Trophoblast cell (in vitro differentiated cells and primary cell): ENCODE results near the gene SND1.

Source experiments
- DNase-seq, 2 donors: peaks; one replicate each; pipeline ENCODE4 v3.0.0-alpha.2; 2016
- H2AFZ ChIP-seq: 2 replicates; pipeline ENCODE4 v1.6.1; 2013; ENCODE audit warnings: low read length, moderate library complexity, mild to moderate bottlenecking; ENCODE audit not compliant: insufficient read depth, poor library complexity
- H2AK5ac ChIP-seq: 2 replicates; pipeline ENCODE4 v1.6.1; 2013; ENCODE audit warnings: mild to moderate bottlenecking, low read length
- H2BK120ac ChIP-seq: 2 replicates; pipeline ENCODE4 v1.6.1; 2013; ENCODE audit warnings: low read length, mild to moderate bottlenecking, moderate library complexity; ENCODE audit not compliant: insufficient read depth, poor library complexity
- H2BK12ac ChIP-seq: 2 replicates; pipeline ENCODE4 v1.6.1; 2013; ENCODE audit warnings: mild to moderate bottlenecking, low read length, moderate library complexity
- H2BK5ac ChIP-seq: 2 replicates; pipeline ENCODE4 v1.6.1; 2013; ENCODE audit warnings: low read length, low read depth, moderate library complexity, mild to moderate bottlenecking; ENCODE audit not compliant: poor library complexity
- H3K14ac ChIP-seq: 2 replicates; pipeline ENCODE4 v1.6.1; 2013; ENCODE audit warnings: mild to moderate bottlenecking, low read length
- H3K18ac ChIP-seq: 2 replicates; pipeline ENCODE4 v1.6.1; 2013; ENCODE audit warnings: mild to moderate bottlenecking, low read length
- H3K23ac ChIP-seq: 2 replicates; pipeline ENCODE4 v1.6.1; 2013; ENCODE audit warnings: low read length
- H3K27ac ChIP-seq: 2 replicates; pipeline ENCODE4 v1.5.1; 2013; ENCODE audit warnings: low read depth, mild to moderate bottlenecking, inconsistent platforms, low read length, moderate library complexity
- H3K27me3 ChIP-seq: 2 replicates; pipeline ENCODE4 v1.6.1; 2013; ENCODE audit warnings: inconsistent platforms, mild to moderate bottlenecking, low read length, moderate library complexity; ENCODE audit not compliant: insufficient read depth
- H3K36me3 ChIP-seq, 2 experiments: 1 replicate in 1 of 2; 2 replicates in 1 of 2; pipeline ENCODE4 v1.6.1; 2013; ENCODE audit warnings: low read length in 2 of 2, mild to moderate bottlenecking in 2 of 2, moderate library complexity in 1 of 2; ENCODE audit not compliant: insufficient read depth in 2 of 2, control insufficient read depth in 1 of 2
- H3K4ac ChIP-seq: 2 replicates; pipeline ENCODE4 v1.6.1; 2013; ENCODE audit warnings: low read depth, mild to moderate bottlenecking, low read length, moderate library complexity
- H3K4me1 ChIP-seq, 2 experiments: 1 replicate in 1 of 2; 2 replicates in 1 of 2; pipeline ENCODE4 v1.6.1; 2013; ENCODE audit warnings: low read length in 2 of 2, mild to moderate bottlenecking in 2 of 2, moderate library complexity in 1 of 2; ENCODE audit not compliant: insufficient read depth in 2 of 2, control insufficient read depth in 1 of 2
- H3K4me2 ChIP-seq: 2 replicates; pipeline ENCODE4 v1.6.1; 2013; ENCODE audit warnings: inconsistent platforms, mild to moderate bottlenecking, low read length, moderate library complexity
- H3K4me3 ChIP-seq: 2 replicates; pipeline ENCODE4 v1.5.1; 2013; ENCODE audit warnings: mild to moderate bottlenecking, low read depth, low read length, inconsistent platforms
- H3K79me1 ChIP-seq: one replicate; pipeline ENCODE4 v1.6.1; 2013; ENCODE audit warnings: low read length
- H3K79me2 ChIP-seq: 2 replicates; pipeline ENCODE4 v1.6.1; 2013; ENCODE audit warnings: low read length, mild to moderate bottlenecking; ENCODE audit not compliant: control insufficient read depth, insufficient read depth, poor library complexity
- H3K9ac ChIP-seq: 2 replicates; pipeline ENCODE4 v1.6.1; 2013; ENCODE audit warnings: mild to moderate bottlenecking, low read length
- H3K9me3 ChIP-seq: 2 replicates; pipeline ENCODE4 v1.6.1; 2013; ENCODE audit warnings: low read depth, mild to moderate bottlenecking, control low read depth, inconsistent platforms, low read length; ENCODE audit not compliant: insufficient read depth
- H4K12ac ChIP-seq: 2 replicates; pipeline ENCODE4 v1.6.1; 2013; ENCODE audit warnings: low read depth, mild to moderate bottlenecking, low read length, moderate library complexity
- H4K8ac ChIP-seq: 2 replicates; pipeline ENCODE4 v1.6.1; 2013; ENCODE audit warnings: low read depth, mild to moderate bottlenecking, low read length, moderate library complexity
- H4K91ac ChIP-seq: one replicate; pipeline ENCODE4 v1.6.1; 2013; ENCODE audit warnings: low read depth, mild to moderate bottlenecking, low read length, moderate library complexity
- WGBS: extraction: QIAGEN DNeasy Blood & Tissue Kit; methylation state at CpG from one replicate; pipeline ENCODE4 v1.1.7; 2013; ENCODE audit warnings: missing lambda C conversion rate; ENCODE audit not compliant: insufficient read length, insufficient coverage; ENCODE audit errors: extremely low coverage; 5-methylcytosine and 5-hydroxymethylcytosine counted together

SND1 gene

DNA sequence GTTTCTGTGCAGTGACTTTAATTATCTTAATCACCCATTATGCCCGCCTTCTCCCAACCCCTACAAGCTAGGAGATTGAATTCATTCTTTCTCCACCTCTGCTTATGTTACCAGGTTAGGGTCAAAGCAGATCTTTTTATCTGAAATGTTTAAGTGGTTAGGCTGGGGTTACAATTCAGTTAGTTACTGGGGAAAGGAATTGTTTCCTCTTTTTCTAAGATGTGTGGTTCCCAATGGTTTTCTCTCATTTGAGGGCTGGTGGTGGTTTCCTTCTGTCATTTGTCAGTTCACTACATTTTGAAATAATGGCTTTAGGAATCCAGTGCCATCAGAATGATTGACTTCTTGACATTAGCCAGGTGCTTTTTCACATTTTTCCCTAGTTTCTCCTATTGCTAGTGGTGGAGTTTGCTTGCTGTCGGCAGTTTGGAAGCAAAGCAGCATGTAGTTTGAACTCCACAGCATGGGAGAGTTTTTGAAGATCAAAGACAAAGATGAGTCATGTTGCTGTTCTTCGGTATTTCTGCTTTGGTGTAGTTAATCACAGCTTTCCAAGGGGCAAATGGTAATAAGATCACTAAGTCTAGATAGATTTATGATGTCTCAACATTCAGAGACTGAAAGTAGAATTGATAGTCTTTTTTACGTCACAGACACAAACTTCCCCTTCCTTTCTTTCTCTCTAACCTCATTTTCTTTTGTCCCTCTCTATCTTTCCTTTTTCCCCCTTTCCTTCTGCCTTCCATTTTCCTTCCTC lies 168.2 kb downstream of the SND1 start:
- Histone ChIP-seq H3K4ac (no peak overlapping the region), H2BK12ac (no peak overlapping the region), H3K36me3 (no peaks in the 10 kb centered on the region), H3K27ac (peak overlapping the region; percentile 98), H3K23ac (no peak overlapping the region), H3K18ac (no peak overlapping the region), H3K4me1 (peaks cover 6 to 14% of the 10 kb centered on the region in 2 experiments), H3K14ac (no peak overlapping the region), H3K9ac (no peak overlapping the region), H3K79me2 (no peaks in the 10 kb centered on the region), H4K12ac (no peak overlapping the region), H3K9me3 (no peaks in the 10 kb centered on the region), H3K4me2 (peak overlapping the region; percentile 24), H2BK120ac (no peak overlapping the region), H3K27me3 (no peaks in the 10 kb centered on the region), H4K8ac (no peak overlapping the region), H3K79me1 (peaks cover 17% of the 10 kb centered on the region), H2AFZ (no peak overlapping the region), H2AK5ac (no peak overlapping the region), H2BK5ac (peak overlapping the region; percentile 97), H4K91ac (no peak overlapping the region), H3K4me3 (no peak overlapping the region)
- no CpG with 5 or more reads among the region's 4 CpGs for WGBS
- peak in 1 of 2 donors; percentile 38 for DNase-seq

DNA sequence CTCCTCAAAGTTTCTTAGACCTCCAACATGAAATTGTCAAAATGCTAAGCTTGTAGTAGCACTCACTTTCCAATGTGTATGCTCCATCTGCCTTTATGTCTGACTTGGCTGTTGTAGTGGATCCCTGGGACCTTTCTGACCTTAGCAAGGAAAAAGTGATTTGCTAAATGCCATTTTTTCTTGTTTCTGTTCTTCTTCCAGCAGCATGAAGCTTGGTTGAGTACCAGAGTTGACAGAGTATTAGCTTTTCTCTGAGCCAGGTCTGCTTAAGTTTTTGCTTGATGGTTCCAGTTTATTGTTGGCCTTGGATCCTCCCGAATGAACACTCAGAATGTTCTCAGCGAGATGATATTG lies 168.7 kb downstream of the SND1 start:
- Histone ChIP-seq H2AK5ac (peak overlapping the region; percentile 82), H4K91ac (peak overlapping the region; percentile 73), H3K18ac (peak overlapping the region; percentile 25), H2AFZ (no peak overlapping the region), H3K4me3 (no peak overlapping the region), H3K23ac (no peak overlapping the region), H2BK5ac (peak overlapping the region; percentile 97), H3K36me3 (no peaks in the 10 kb centered on the region), H3K27ac (peak overlapping the region; percentile 98), H3K14ac (peak overlapping the region; percentile 65), H3K9ac (no peak overlapping the region), H3K79me2 (no peaks in the 10 kb centered on the region), H3K9me3 (no peaks in the 10 kb centered on the region), H3K4me1 (peaks cover 6 to 14% of the 10 kb centered on the region in 2 experiments), H2BK120ac (peak overlapping the region; percentile 94), H3K4ac (no peak overlapping the region), H3K79me1 (peaks cover 17% of the 10 kb centered on the region), H3K4me2 (peak overlapping the region; percentile 24), H4K8ac (peak overlapping the region; percentile 80), H4K12ac (no peak overlapping the region), H2BK12ac (peak overlapping the region; percentile 88), H3K27me3 (no peaks in the 10 kb centered on the region)
- no CpG with 5 or more reads among the region's 2 CpGs for WGBS
- no peak for DNase-seq

DNA sequence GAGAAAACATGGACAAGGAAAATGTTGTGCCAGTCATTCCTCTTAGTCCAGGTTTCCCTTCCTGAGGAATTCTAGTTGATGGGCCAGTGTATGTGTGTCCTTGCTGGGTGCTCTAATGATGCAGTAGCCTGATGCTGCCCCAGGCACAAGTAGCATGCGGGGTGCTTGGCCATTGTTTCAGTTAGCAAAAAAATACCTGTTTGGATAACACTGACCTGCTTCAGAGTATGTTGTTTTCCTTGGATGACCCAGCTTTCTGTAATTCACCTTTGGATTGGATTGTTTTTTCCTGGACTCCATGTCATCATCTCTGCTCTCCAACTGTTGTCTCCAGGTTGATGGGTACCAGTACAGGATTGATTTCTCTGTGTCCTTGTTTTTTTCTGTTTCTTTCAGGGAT lies 169.2 kb downstream of the SND1 start:
- H2BK5ac ChIP-seq = peak overlapping the region; percentile 97
- peak overlapping the region; percentile 96 for H2BK12ac ChIP-seq
- no peak overlapping the region for H3K18ac ChIP-seq
- H3K4me1 ChIP-seq = peaks cover 6 to 14% of the 10 kb centered on the region in 2 experiments
- peak overlapping the region; percentile 77 for H3K14ac ChIP-seq
- H2AK5ac ChIP-seq = no peak overlapping the region
- no peaks in the 10 kb centered on the region for H3K79me2 ChIP-seq
- no peak overlapping the region for H3K4me2 ChIP-seq
- no peaks in the 10 kb centered on the region for H3K9me3 ChIP-seq
- no peak overlapping the region for H4K12ac ChIP-seq
- H3K27ac ChIP-seq = peak overlapping the region; percentile 98
- no peak overlapping the region for H4K91ac ChIP-seq
- no CpG with 5 or more reads among the region's 1 CpG for WGBS
- no peak overlapping the region for H2AFZ ChIP-seq
- no peak overlapping the region for H3K4ac ChIP-seq
- H3K36me3 ChIP-seq = no peaks in the 10 kb centered on the region
- peak overlapping the region; percentile 86 for H2BK120ac ChIP-seq
- peak overlapping the region; percentile 79 for H4K8ac ChIP-seq
- H3K23ac ChIP-seq = no peak overlapping the region
- no peaks in the 10 kb centered on the region for H3K27me3 ChIP-seq
- no peak overlapping the region for H3K9ac ChIP-seq
- peaks cover 17% of the 10 kb centered on the region for H3K79me1 ChIP-seq
- no peak overlapping the region for H3K4me3 ChIP-seq
- peak; percentile 46 for DNase-seq

DNA sequence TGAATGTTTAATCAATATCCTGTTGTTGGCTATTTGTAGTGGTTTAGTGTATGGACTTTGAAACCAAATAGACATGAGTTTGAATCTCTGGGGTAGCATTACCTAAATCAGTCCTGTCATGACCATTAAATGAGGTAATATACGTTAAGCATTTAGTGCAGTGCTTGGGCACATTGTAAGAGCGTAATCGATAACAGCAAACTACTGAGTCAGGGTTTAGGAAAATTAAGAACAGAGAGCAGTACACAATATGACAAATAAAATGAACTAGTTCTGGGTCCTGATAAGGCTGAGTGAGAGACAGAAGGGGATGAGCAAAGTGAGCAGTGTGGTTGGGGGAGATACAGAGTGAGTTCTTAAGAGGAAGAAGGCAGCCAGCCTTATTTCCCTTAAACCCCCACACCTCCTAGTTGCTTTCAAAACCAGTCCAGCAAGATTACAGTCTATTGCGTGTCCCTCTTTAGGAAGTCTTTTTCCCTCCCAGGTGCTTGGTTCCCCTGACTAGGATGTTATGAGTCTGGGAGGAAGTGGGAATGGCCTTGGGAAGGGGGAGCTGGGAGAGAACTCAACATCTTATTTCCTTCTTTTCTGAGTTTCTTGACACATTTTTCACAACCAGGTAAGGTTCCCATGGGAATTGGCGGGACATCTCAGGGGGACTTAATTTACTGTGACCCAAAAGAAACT lies 171.0 kb downstream of the SND1 start:
- peak; percentile 75 to 89 for DNase-seq
- H2AK5ac ChIP-seq = no peak overlapping the region
- no peak overlapping the region for H2BK12ac ChIP-seq
- no peaks in the 10 kb centered on the region for H3K79me2 ChIP-seq
- H4K8ac ChIP-seq = no peak overlapping the region
- peak overlapping the region; percentile 35 for H3K4me2 ChIP-seq
- H2BK5ac ChIP-seq = peak overlapping the region; percentile 12
- H2BK120ac ChIP-seq = no peak overlapping the region
- peaks cover 17% of the 10 kb centered on the region for H3K79me1 ChIP-seq
- H3K4ac ChIP-seq = no peak overlapping the region
- no peak overlapping the region for H3K4me3 ChIP-seq
- H3K27ac ChIP-seq = peak overlapping the region; percentile 92
- WGBS = no CpG with 5 or more reads among the region's 5 CpGs
- H3K23ac ChIP-seq = no peak overlapping the region
- H3K4me1 ChIP-seq = peaks cover 6 to 12% of the 10 kb centered on the region in 2 experiments
- no peak overlapping the region for H3K9ac ChIP-seq
- no peaks in the 10 kb centered on the region for H3K9me3 ChIP-seq
- no peak overlapping the region for H2AFZ ChIP-seq
- H3K27me3 ChIP-seq = no peaks in the 10 kb centered on the region
- H3K36me3 ChIP-seq = no peaks in the 10 kb centered on the region
- H4K91ac ChIP-seq = no peak overlapping the region
- no peak overlapping the region for H4K12ac ChIP-seq
- no peak overlapping the region for H3K18ac ChIP-seq
- no peak overlapping the region for H3K14ac ChIP-seq
